RWPE1 (cell line): ENCODE results near the gene NFASC.

Experiments
- CTCF ChIA-PET: fragments of 350-600 bp; sonication (Branson Sonifier 250); formaldehyde crosslinking; extraction: SDS; loops from one replicate; lab custom pipeline; 2021; lab: Yijun Ruan, JAX
- POLR2A ChIA-PET: fragments of 400-600 bp; formaldehyde crosslinking; extraction: SDS; loops from one replicate; lab custom pipeline; 2020; ENCODE audit warnings: antibody characterized with exemption; ENCODE audit not compliant: low non-redundant PET; lab: Yijun Ruan, JAX
- DNase-seq: peaks from one replicate; pipeline ENCODE4 v3.0.0; 2012; ENCODE audit warnings: low spot score
- H3K27ac ChIP-seq: fragments of 450-650 bp; 2 replicates; pipeline ENCODE4 v1.5.1; 2017
- TF ChIP-seq, protein P1 (sequence below): fragments of 450-650 bp; conservative IDR thresholded peaks from 2 replicates; pipeline ENCODE4 v1.5.1; 2017; ENCODE audit warnings: low read depth, mild to moderate bottlenecking

Gene NFASC

GRCh38 chr1:204869097-204869496 lies 1.6 kb upstream of the NFASC start:
- no peak for DNase-seq
- no peak overlapping the region for H3K27ac ChIP-seq
- TF ChIP-seq, protein P1, sequence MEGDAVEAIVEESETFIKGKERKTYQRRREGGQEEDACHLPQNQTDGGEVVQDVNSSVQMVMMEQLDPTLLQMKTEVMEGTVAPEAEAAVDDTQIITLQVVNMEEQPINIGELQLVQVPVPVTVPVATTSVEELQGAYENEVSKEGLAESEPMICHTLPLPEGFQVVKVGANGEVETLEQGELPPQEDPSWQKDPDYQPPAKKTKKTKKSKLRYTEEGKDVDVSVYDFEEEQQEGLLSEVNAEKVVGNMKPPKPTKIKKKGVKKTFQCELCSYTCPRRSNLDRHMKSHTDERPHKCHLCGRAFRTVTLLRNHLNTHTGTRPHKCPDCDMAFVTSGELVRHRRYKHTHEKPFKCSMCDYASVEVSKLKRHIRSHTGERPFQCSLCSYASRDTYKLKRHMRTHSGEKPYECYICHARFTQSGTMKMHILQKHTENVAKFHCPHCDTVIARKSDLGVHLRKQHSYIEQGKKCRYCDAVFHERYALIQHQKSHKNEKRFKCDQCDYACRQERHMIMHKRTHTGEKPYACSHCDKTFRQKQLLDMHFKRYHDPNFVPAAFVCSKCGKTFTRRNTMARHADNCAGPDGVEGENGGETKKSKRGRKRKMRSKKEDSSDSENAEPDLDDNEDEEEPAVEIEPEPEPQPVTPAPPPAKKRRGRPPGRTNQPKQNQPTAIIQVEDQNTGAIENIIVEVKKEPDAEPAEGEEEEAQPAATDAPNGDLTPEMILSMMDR, result no peak
- ChIA-PET POLR2A (no interaction called here), CTCF (no interaction called here)

DNA sequence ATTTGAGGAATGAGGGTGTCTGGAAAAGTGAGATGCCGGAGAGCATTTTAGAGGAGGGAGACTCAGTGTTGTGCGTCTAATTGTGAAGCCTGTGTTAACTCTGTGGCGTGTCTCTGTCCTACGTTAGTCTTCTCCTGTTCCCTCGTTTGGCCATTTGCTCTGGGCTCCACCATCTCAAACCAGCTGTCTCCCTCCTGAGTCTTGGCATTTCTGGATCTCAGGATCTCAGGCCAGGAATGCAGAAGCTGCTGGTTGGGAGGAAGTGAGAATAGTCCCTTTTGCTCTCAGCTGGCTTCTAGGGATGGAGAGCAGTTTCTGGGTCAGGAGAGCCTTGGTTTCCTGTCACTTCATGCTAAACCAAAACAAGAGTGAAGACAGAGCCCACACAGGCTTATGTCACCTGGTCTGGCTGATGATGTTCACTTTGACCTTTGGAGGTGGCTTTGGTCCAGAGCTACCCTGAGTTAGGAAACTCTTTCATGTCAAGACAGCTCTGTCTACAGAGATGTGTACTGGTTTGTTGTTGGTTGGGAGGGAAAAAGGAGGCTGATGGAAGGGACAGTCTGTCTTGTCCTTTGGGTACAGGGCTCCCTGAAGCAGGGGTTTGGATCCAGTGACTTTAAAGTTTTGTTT lies 859 bp downstream of the NFASC start:
- DNase-seq, result no peak
- TF ChIP-seq, protein P1, result no peak
- POLR2A ChIA-PET, result interaction anchor here (0.5 kb wide), 1 partner anchor 76 kb away, joined by 5 read pairs; no protein-coding TSS in a partner anchor
- H3K27ac ChIP-seq, result no peak overlapping the region
- CTCF ChIA-PET, result no interaction called here

DNA sequence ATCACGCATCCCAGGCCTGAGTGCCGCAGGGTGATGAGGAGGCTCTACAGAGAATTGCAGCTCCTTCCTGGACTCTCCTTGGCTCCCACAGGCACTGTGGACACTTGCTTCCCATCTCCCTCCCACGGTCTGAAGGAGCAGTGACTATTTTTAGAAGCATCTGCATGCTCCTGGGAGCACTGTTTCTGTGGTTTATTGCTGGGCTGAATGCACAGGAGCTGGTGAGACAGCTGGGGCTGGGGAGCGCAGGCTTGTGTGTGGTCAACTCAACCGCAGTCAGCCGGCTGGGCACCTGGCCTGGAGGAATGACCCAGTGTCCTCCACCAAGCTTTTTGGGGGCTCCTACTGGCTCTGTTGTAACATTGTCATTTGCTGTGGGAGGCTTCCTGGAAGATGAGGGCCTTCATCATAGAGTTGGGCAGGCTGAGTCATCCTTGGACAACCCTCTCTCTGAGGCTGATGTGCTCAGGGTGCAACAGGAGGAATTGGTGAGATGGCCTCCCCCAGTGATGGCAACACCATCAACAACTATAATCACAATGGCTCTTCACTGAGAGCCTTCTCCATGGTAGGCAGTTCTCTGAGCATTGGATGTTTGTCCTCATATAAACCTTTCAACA lies 1.7 kb downstream of the NFASC start:
- TF ChIP-seq, protein P1, result no peak
- H3K27ac ChIP-seq, result no peak overlapping the region
- DNase-seq, result no peak
- CTCF ChIA-PET, result interaction anchor here (0.6 kb wide), 1 partner anchor 30 kb away, joined by 3 read pairs; no protein-coding TSS in a partner anchor
- POLR2A ChIA-PET, result no interaction called here

GRCh38 chr1:204873176-204873575 lies 2.5 kb downstream of the NFASC start:
- POLR2A ChIA-PET, result no interaction called here
- CTCF ChIA-PET, result interaction anchor here (0.9 kb wide), 1 partner anchor 82 kb away, joined by 3 read pairs; no protein-coding TSS in a partner anchor
- H3K27ac ChIP-seq, result no peak overlapping the region
- DNase-seq, result no peak
- TF ChIP-seq, protein P1, result no peak

DNA sequence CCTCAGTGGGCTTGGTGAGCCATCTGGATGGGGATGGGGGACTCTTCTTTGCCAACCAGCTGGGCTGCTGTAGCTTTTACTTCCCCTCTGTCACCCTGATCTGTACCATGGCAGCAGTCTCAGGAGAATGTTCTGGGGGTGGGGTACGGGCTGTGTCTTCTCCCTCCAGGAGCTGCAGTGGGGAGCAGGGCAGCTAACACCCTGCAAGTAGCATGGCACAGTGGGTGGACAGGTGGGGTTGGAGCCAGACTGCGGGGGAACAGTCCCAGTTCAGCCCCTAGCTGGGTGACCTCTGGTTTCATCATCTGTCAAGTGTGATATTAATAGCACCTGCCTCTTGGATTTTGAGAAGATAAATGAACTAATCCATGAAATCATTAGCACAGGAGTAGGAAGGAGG lies 3.1 kb downstream of the NFASC start:
- POLR2A ChIA-PET, result no interaction called here
- TF ChIP-seq, protein P1, result no peak
- H3K27ac ChIP-seq, result no peak overlapping the region
- DNase-seq, result no peak
- CTCF ChIA-PET, result interaction anchor here (0.9 kb wide), 1 partner anchor 82 kb away, joined by 3 read pairs; no protein-coding TSS in a partner anchor

DNA sequence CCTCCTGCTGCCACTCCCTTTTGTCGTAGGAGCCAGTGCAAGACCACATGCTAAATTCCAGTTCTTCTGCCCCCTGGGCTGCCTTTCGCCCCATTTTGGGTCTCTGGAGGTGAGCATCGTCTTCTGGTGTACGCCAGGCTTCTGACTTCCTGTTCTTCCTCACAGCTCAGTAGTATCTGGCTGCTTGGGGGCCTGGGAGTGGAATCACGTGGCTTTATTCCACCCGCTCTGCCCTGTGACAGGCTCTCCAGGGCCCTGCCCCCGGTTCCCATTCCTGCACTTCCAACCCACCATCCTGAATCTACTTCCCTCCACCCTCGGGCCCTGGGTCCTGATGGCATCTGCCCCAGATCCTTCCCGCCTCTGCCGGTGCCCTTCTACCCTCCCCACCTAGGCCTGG lies 3.6 kb downstream of the NFASC start:
- ChIA-PET POLR2A (no interaction called here), CTCF (no interaction called here)
- TF ChIP-seq, protein P1, result no peak
- H3K27ac ChIP-seq, result no peak overlapping the region
- DNase-seq, result no peak
